CD4-positive, alpha-beta T cell treated with Interleukin-2 at 100 ng/mL for 4 hours (primary cell): ENCODE data around the gene GNG13.
"Not testable (repeated sequence)": the region's sequence is repeated elsewhere in the genome, so short reads cannot be mapped to it uniquely, and the experiment has no call there.

Experiments used
- DNase-seq: peaks from one replicate; pipeline ENCODE4 v3.0.0-alpha.2; 2020; ENCODE audit warnings: low spot score

Gene GNG13

DNA sequence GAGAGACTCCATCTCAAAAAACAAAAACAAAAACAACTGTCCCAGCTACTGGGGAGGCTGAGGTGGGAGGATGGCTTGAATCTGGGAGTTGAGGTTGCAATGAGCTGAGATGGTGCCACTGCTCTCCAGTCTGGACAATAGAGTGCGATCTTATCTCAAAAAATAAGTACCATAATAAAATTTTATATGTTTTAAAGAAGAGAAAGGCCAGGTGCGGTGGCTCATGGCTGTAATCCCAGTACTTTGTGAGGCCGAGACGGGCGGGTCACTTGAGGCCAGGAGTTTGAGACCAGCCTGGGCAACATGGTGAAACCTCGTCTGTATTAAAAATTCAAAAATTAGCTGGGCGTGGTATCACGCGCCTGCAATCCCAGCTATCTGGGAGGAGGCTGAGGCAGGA, 23.7 kb downstream of the GNG13 start:
- no peak for DNase-seq

DNA sequence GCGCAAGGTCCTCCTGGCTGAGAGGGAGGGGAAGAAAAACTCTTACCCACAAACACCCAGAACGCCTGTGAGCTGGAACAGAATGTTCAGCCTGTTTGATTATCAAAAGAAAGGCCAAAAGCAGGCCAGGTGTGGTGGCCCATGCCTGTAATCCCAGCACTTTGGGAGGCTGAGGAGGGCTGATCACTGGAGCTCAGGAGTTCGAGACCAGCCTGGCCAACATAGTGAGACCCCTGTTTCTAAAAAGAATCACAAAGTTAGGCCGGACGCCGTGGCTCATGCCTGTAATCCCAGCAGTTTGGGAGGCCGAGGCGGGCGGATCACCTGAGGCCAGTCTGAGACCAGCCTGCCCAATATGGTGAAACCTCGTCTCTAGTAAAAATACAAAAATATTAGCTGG, 24.2 kb downstream of the GNG13 start:
- not testable (repeated sequence) for DNase-seq

DNA sequence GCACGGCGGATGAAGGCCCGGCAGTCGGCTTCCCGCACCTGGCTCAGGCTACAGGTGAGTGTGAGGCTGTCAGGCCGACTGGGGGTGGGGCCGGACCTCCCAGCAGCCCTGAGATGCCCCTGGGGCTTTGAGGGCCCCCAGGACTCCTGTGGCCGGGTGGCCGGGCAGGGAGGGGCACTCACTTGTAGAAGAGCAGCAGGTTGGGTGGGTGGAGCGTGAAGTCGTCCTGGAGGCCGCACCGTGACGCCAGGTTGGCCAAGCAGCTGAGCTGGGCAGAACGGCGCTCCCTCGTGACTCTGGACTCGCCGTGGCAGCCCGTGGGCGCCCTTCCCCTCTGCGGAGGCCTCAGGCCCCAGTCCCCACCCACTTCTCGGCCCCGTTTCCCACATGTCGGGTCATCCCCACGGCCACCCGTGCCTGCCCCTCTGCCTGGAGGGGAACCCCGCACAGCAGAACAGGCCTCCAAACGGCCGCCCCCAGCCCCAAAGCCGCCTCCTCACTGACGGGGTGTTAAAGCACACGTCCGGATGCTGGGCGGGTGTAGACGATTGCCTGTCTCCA, 25.2 kb downstream of the GNG13 start:
- DNase-seq = no peak

DNA sequence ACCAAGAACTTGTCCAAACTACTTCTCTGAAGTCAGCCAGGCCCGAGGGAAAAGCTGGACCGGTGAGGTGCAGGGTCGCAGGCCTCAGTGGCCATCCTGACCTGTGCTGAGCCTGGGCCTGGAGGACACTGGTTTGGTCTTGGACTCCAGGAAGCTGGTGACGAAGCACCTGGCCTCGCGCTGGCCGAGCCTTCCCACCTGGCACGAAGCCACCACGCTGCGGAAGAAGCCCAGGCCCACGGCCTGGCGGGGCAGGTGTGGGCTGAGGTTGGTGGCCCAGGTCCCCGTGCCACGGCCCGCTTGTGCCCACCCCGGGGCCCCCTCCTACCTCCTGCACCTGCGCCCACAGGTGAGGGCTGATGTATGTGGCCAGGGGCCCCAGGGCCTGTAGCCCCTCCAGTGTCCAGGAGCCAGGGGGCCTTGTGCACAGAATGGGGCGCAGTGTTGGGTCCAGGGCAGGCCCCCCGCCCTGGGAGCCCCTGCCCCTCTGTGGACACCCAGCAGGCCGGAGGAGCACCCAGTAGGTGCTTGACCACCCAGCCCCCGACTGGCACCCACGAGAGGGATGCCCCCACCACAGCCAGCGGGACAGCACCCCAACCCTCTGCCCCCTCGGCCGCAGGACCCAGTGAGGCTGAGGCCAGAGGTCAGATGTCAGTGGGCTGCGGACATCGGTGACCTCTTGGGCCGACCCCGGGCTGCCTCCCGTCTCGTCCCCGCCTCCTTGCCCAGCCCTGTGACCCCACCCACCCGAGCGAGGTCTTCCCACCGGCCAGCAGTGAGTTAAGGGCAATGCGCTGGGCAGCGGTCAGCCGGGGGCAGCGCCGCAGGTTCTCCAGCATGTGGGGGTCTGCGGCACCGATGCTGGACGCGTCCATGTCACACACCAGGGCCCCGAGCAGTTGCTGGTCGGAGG, 26.2 kb downstream of the GNG13 start:
- DNase-seq = no peak

GRCh38 chr16:772959-773358, 27.6 kb downstream of the GNG13 start:
- no peak for DNase-seq

- no peak for DNase-seq
Measured at GRCh38 chr16:770411-770810, 30.1 kb downstream of the GNG13 start.

DNA sequence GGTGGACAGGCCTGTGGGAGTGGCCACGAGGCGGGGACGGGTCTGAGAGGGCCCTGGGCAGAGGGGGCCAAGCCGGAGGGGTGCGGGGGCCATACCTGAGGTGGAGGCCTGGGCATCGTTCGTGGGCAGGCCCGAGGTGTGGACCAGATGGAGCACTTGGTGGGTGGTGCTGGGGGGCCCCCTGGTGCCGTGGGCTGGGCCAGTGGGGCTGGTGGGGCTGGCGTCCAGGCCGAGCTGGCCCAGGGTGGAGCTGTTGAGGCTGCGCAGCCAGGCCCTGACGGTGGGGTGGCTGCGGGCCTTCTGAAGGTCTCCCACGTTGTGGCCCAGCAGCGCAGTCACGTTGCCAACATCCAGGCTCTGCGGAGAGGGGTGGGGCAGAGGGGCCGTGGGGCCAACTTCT, 30.6 kb downstream of the GNG13 start:
- DNase-seq = no peak

DNA sequence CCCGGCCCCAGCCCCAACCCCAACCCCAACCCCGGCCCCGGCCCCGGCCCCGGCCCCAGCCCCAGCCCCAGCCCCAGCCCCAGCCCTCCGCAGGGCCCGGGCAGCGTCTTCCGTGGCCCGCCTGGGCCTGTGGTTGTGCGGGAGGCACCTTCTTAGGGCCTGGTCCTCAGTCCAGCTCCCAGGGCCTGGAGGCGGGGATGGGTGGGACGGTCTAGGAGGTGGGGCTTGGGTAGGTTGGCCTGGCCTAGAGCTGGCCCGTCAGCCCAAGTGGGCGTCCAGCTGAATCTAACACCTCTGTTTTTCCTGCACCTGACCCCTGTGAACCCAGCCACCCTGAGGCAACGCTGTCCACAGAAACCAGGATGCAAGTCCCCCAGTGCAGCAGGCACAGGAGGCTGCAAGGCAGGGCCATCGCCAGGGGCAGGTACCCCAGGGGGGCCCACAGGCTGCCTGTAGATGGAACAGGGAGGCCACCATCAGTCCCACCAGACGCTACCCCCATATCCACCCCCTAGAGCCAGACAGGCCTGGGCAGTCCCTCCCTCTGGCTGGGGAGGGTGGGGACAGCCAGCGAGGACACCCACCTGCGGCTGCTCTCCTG, 31.2 kb downstream of the GNG13 start:
- no peak for DNase-seq

- DNase-seq = no peak
Measured at GRCh38 chr16:768428-768827, 32.1 kb downstream of the GNG13 start.

DNA sequence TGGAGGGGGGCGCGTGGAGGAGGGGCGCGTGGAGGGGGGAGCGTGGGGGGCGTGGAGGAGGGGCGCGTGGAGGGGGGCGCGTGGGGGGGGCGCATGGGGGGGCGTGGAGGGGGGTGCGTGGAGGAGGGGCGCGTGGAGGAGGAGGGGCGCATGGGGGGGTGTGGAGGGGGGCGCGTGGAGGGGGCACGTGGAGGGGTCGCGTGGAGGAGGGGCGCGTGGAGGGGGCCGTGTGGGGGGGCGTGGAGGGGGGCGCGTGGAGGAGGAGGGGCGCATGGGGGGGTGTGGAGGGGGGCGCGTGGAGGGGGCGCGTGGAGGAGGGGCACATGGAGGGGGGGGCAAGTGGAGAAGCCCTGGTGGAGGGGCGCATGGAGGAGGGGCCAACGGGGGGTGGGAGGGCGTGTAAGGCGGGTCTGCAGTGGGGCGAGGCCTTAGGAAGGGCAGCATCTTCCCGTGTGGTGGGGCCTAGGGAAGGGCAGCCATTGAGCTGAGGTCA, 32.7 kb downstream of the GNG13 start:
- no peak for DNase-seq

GRCh38 chr16:766820-767640, 33.5 kb downstream of the GNG13 start:
- no peak for DNase-seq

DNA sequence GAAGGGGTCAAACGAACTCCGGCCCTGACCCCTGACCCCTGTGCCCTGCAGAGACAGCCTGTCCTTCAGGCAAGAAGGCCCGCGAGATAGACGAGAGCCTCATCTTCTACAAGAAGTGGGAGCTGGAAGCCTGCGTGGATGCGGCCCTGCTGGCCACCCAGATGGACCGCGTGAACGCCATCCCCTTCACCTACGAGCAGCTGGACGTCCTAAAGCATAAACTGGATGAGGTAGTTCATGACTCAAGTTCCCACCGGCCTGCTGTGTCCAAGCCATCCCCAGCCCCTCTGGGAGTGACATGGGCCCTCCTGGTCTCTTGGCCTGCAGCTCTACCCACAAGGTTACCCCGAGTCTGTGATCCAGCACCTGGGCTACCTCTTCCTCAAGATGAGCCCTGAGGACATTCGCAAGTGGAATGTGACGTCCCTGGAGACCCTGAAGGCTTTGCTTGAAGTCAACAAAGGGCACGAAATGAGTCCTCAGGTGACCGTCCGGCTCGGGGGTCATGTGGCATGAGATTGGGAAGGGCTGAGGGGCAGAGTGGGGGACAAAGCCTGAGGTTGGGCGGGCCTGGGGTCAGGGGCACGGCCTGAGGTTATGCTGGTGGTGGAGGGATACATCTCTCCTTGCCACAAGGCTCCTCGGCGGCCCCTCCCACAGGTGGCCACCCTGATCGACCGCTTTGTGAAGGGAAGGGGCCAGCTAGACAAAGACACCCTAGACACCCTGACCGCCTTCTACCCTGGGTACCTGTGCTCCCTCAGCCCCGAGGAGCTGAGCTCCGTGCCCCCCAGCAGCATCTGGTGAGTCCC, 34.3 kb downstream of the GNG13 start:
- no peak for DNase-seq

DNA sequence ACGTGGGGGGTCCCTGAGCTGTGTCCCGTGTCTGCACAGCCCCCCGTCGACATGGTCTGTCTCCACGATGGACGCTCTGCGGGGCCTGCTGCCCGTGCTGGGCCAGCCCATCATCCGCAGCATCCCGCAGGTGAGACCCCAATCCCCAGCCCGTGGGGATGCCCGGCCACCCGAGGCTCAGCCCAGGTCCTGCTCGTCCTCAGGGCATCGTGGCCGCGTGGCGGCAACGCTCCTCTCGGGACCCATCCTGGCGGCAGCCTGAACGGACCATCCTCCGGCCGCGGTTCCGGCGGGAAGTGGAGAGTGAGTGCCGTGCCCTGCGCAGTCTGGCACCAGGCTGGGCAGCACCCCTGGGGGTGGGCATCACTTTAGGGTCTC, 35.1 kb downstream of the GNG13 start:
- DNase-seq = no peak

DNA sequence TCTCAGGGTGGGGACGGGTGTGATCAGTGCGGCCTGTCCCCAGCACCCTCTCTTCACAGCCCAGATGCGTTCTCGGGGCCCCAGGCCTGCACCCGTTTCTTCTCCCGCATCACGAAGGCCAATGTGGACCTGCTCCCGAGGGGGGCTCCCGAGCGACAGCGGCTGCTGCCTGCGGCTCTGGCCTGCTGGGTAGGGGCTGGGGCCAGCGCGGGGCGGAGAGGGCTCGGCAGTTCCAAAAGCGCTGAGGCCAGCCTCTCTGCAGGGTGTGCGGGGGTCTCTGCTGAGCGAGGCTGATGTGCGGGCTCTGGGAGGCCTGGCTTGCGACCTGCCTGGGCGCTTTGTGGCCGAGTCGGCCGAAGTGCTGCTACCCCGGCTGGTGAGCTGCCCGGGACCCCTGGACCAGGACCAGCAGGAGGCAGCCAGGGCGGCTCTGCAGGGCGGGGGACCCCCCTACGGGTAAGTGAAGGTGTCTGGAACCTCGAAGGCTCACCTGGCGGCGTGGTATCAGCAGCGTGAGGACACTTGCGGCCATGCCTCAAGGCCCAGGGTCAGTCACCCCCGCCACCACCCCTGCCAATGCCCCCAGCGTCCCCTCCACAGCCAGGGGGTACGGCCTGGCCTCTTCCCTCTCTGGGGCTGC, 35.6 kb downstream of the GNG13 start:
- no peak for DNase-seq

DNA sequence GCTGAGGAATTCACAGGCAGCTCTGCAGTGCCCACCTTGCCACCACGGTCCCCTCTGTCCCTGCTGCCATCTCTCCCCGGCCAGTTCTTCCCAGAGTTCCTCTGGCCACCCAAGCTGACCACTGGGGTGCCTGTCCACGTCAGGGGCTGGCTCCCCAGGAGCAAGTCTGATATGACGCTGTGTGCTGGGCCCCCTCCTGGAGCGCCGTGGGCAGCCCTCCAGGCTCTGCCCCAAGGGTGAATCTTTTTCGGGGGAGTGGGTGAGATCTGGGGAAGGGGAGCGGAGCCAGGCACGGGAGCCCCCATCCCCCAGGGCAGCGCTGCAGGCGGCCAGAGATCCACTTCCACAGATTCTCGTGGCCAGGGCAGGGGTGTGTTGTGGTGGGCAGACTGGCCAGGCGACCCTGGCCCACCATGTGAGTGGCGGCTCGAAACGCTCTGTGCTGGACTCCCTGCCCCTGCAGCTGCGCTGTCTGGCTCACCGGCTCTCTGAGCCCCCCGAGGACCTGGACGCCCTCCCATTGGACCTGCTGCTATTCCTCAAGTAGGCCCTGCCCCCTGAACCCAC, 36.3 kb downstream of the GNG13 start:
- DNase-seq = no peak

GRCh38 chr16:763369-764183, 37.0 kb downstream of the GNG13 start:
- DNase-seq = no peak

DNA sequence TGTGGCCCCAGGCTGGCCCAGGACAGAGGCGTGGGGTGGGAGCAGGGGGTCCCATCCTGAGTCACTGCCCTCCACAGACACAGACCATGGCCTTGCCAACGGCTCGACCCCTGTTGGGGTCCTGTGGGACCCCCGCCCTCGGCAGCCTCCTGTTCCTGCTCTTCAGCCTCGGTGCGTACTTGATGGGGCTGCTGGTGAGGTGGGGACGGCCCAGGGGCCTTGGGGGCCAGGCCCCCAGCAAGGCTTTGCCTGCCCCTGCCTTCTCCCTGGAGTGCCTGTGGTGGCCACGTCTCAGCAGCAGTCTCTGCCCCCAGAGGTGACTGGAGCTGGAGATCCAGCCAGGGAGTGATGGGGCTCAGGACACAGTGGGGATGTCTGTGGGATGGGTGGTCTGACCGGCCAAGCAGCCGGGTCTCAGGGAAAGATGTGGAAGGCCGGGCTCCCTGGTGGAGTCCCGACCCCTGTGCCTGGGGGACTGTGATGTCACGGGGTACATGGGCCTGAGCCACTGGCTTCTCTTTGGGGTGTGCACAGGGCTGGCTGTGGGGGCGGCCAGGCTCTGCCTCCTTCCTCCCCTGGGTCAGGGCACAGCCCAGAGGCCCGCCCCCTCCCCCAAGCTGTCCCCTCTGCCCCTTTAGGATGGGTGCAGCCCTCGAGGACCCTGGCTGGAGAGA, 37.8 kb downstream of the GNG13 start:
- no peak for DNase-seq

DNA sequence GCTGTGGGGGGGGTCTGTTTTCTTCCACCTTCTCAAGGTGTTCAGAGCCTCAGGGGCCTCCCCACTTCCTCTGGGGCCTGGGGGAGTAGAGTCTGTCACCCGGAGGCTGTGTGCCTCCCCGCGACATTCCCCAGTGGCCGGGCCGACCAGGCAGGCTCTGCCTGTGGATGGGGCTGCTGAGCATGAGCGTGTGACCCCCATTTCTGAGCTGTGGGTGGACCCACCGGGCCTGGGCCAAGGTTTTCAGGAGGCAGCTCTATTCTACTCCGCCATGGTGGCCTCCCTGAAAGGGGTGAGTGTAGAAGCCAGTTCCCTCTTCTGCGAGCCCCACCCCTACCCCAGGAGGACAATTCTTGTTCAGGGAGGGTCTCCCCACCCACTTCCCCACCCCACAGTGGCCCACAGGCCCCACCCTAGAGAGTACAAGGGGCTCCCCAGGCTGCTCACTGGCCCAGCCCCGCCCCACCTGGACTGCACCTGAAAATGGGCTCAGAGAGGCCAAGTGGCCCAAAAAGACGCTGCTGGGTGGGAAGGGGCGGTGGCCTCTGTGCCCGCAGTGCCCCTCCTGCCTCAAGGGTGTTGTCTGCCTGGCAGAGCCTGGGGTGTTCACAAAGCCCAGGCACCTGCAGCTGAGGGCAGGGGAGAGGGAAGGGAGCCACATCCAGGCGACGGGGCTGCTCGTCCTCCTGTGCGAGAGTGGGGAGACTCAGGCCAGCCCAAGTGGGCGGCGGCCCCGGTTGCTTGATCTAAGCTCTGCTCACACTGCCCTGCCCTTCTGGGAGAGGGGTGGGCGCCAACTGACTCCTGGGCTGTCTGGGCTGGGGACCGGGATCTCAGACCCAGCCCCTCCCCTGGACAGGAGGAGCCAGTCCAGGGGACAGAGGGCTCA, 38.7 kb downstream of the GNG13 start:
- no peak for DNase-seq
